T-helper 17 cell (primary cell): ENCODE results near the gene EPB41L5. TPM values are rescaled to one million over a fixed set of nuclear protein-coding genes. Genes with fewer than 3 reads are reported as not detected.
"Not testable (repeated sequence)": the region's sequence is repeated elsewhere in the genome, so short reads cannot be mapped to it uniquely, and the experiment has no call there.

Source experiments
- ATAC-seq: fragments of 150-1000 bp; cut with Tn5 transposase; 2 replicates; pipeline ENCODE4 v1.10.0; 2021; ENCODE audit warnings: mild to moderate bottlenecking, moderate library complexity
- DNase-seq, 3 donors: peaks; one replicate each; pipeline versions ENCODE4 v3.0.0 to v3.0.0-alpha.2; 2020 to 2021
- H3K9me3 ChIP-seq: one replicate; pipeline ENCODE4 v1.7.0; 2013; ENCODE audit warnings: low read length, mild to moderate bottlenecking; ENCODE audit not compliant: control insufficient read depth, poor library complexity, severe bottlenecking
- H3K27ac Mint-ChIP-seq: one replicate; pipeline ENCODE4 v1.8.0; 2022; ENCODE audit warnings: mild to moderate bottlenecking, moderate library complexity, mixed read lengths
- H3K27me3 Mint-ChIP-seq: one replicate; pipeline ENCODE4 v1.8.0; 2022; ENCODE audit warnings: mixed read lengths
- H3K36me3 Mint-ChIP-seq: one replicate; pipeline ENCODE4 v1.8.0; 2022; ENCODE audit warnings: low read depth, mixed read lengths
- H3K4me1 Mint-ChIP-seq: one replicate; pipeline ENCODE4 v1.8.0; 2022; ENCODE audit warnings: mild to moderate bottlenecking, mixed read lengths
- H3K4me3 Mint-ChIP-seq: one replicate; pipeline ENCODE4 v1.8.0; 2022; ENCODE audit warnings: mild to moderate bottlenecking, moderate library complexity, mixed read lengths
- total RNA-seq, 4 donors: library from RNA in 2 of 4; stranded (reverse) in 2 of 4; gene quantifications; one replicate each; pipeline ENCODE4 v1.2.3 and lab custom pipeline; 2022 to 2026

Gene EPB41L5
- total RNA-seq (1 to 10 TPM; 2.7 to 2.8 TPM), total RNA-seq (lab: John Stamatoyannopoulos, UW) (10.1 to 15.1 reads per million in 2 donors)

DNA sequence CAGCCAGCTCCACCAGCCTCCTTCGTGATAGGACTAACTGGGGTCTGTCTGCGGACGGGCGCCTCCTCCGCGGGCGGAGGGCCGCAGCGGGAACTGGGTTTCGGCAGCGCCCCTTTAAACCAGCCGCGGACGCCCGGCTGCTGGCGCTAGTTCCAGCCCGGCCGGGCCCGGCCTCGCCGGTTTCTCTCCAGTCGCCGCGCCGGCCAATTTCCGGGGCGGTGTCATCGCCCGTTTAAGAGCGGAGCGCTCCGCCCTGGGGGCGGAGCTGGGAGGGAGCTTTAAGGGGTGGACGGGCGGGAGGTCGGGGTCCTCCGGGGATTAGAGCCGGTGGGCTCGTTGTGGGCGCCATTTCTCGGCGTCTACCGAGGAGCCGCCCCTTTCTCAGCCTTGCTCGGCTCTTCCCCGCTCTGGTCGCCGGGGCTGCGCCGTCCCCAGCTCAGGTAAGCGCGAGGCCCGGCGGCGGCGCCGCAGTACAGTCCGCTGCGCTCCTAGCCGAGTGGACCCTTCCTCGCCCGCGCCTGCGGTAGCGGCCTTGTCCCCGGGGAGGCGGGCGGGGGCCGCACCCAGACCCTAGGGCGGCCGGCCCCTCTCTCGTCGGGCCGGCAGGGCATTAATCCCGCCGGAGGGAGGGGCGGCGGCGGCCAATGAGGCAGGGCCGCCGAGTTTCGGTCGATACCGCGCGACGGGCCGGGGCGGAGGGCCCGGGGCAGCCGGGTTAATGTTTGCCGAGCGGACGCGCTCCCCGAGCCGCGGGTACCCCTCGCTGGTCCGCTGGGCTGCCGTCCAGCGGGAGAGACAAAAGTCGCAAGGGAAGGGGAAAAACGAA is at the start of gene EPB41L5:
Gene EPB41L5 (plus strand): TSS at position 307 of the 826 bp plus-strand sequence. CDS start 6,008 bp downstream, outside the sequence.
- peak within 1 kb of the TSS; percentile 32 for H3K27ac Mint-ChIP-seq
- H3K27me3 Mint-ChIP-seq, result no peaks in the 10 kb centered on the region
- peak; percentile 39 to 70 (median 68) for DNase-seq
- H3K4me3 Mint-ChIP-seq, result peak within 1 kb of the TSS; percentile 78
- H3K9me3 ChIP-seq, result no peaks in the 10 kb centered on the region
- H3K4me1 Mint-ChIP-seq, result peaks cover 19% of the 10 kb centered on the region
- H3K36me3 Mint-ChIP-seq, result peaks cover 3% of the 10 kb centered on the region
- peak; percentile 91 for ATAC-seq

DNA sequence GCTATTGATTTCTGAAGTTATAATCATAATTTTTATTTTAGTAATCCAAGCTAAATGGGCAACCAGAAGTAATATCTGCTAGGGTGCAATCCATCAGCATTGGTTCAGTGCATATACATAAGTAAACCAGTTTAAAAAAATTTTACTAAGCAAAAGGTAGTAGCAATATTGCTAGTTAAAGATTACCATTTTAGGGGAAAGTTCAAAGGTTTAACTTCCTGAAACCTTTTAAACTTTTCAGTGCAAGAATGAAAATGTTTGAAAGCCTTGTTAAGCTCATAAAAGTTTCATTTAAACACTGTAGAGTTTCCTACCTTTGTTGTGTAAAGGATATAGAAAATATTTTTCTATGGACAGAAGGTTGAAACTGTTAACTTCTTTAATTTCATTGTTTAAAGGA is 31.0 kb upstream of the EPB41L5 start:
- no peaks in the 10 kb centered on the region for H3K9me3 ChIP-seq
- Mint-ChIP-seq H3K27ac (no peak overlapping the region), H3K36me3 (no peaks in the 10 kb centered on the region), H3K4me1 (peaks cover 3% of the 10 kb centered on the region), H3K27me3 (no peaks in the 10 kb centered on the region), H3K4me3 (no peak overlapping the region)
- no peak for ATAC-seq
- DNase-seq, result no peak

DNA sequence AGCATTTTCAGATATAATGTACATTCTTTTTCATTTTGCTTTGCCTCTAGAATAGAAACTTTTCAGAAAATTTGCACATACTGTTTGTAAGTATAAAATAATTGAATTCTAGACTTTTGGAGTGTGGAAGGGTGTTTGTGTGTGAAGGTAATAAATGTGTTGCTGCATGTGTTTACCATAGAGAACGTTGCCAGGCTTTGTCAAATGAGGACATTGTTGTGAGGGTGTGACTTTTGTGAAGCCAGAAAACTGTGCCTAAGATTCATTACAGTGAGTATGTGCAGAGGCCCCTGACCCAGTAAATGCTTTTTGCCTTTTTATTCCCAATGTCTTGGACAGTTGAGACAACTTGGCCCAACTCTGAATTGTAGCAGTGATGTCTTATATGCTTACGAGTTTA is 30.4 kb upstream of the EPB41L5 start:
- H3K36me3 Mint-ChIP-seq, result no peaks in the 10 kb centered on the region
- no peak overlapping the region for H3K4me3 Mint-ChIP-seq
- no peaks in the 10 kb centered on the region for H3K27me3 Mint-ChIP-seq
- DNase-seq (no peak), ATAC-seq (no peak)
- H3K9me3 ChIP-seq, result no peaks in the 10 kb centered on the region
- H3K27ac Mint-ChIP-seq, result no peak overlapping the region
- H3K4me1 Mint-ChIP-seq, result peaks cover 4% of the 10 kb centered on the region

DNA sequence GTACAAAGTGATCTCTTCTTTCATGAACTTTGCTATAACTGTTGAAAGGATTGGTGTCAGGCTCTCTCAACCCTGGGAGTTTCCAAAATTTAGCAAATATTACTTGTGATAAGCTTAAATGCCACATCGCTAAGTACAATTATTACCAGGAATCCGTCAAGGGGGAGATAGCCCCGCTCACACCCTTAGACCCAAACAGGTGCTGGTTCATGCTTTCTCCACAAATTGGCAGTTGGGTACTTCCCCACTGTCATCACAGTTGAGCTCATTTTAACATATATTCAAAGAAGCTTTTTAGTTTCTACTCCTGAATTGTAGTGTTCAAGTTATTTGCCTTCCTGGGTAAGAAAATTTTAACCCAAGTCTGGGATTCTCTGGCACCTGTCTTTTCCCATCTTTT is 29.8 kb upstream of the EPB41L5 start:
- Mint-ChIP-seq H3K36me3 (no peaks in the 10 kb centered on the region), H3K4me1 (peaks cover 4% of the 10 kb centered on the region), H3K27ac (no peak overlapping the region), H3K4me3 (no peak overlapping the region), H3K27me3 (no peaks in the 10 kb centered on the region)
- ATAC-seq, result no peak
- no peaks in the 10 kb centered on the region for H3K9me3 ChIP-seq
- no peak for DNase-seq

DNA sequence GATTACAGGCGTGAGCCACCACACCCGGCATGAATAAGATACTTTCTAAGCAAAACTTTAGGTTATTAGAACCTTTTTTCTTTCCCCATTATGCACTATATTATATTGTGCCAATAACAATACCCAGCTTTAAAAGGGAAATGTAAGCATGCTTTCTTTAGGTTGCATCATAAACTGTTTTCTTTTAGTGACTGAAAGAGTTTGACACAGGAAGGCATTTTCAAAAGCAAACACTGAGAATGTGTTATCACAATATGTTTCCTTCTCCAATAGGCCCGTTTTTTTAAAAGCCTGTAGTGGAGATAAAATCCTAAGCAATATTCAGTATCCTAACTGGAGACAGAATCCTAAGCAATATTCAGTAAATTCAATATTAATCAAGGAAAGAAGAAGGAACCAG is 16.7 kb upstream of the EPB41L5 start:
- no peak for ATAC-seq
- Mint-ChIP-seq H3K4me1 (no peaks in the 10 kb centered on the region), H3K27ac (no peak overlapping the region)

DNA sequence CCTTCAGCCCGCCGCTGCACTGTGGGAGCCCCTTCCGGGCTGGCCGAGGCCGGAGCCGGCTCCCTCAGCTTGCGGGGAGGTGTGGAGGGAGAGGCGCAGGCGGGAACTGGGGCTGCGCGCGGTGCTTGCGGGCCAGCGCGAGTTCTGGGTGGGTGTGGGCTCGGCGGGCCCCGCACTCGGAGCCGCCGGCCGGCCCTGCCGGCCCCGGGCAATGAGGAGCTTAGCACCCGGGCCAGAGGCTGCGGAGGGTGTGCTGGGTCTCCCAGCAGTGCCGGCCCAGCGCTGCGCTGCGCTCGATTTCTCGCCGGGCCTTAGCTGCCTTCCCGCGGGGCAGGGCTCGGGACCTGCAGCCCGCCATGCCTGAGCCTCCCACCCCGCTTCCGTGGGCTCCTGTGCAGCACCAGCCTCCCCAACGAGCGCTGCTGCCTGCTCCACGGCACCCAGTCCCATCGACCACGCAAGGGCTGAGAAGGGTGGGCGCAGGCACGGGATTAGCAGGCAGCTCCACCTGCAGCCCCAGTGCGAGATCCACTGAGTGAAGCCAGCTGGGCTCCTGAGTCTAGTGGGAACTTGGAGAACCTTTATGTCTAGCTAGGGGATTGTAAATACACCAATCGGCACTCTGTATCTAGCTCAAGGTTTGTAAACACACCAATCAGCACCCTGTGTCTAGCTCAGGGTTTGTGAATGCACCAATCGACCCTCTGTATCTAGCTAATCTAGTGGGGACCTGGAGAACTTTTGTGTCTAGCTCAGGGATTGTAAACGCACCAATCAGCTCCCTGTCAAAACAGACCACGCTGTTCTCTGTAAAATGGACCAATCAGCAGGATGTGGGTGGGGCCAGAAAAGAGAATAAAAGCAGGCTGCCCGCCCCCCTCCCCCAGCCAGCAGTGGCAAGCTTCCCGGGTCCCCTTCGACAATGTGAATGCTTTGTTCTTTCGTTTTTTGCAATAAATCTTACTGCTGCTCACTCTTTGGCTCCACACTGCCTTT is 15.7 kb upstream of the EPB41L5 start:
- not testable (repeated sequence) for H3K36me3 Mint-ChIP-seq, H3K27ac Mint-ChIP-seq, DNase-seq, H3K4me1 Mint-ChIP-seq, ATAC-seq, H3K9me3 ChIP-seq, H3K4me3 Mint-ChIP-seq, H3K27me3 Mint-ChIP-seq

More for the DNA sequence above, 16.7 kb upstream of the EPB41L5 start:
- DNase-seq, result no peak
- no peaks in the 10 kb centered on the region for H3K9me3 ChIP-seq
- Mint-ChIP-seq H3K27me3 (peaks cover 6% of the 10 kb centered on the region), H3K4me3 (no peak overlapping the region), H3K36me3 (no peaks in the 10 kb centered on the region)

DNA sequence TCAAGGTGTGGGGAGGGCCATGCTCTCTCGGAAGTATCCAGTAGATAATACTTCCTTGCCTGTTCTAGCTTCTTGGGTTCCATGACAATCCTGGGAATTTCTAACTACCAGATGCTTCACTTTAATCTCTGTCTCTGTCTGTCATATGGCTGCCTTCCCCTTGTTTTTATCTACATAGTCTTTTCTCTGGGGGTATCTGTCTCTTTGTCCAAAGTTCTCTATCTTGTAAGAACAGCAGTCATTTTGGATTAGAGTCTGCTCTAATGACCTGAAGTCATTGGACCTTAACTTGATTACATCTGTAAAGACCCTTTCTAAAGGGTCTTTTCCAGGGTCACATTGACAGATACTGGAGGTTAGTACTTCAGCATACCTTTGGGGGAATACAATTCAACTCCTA is 11.4 kb upstream of the EPB41L5 start:
- ATAC-seq (no peak), DNase-seq (no peak)
- no peaks in the 10 kb centered on the region for H3K9me3 ChIP-seq
- Mint-ChIP-seq H3K27ac (no peak overlapping the region), H3K4me1 (peaks cover under 1% of the 10 kb centered on the region), H3K36me3 (no peaks in the 10 kb centered on the region), H3K27me3 (no peaks in the 10 kb centered on the region), H3K4me3 (no peak overlapping the region)

DNA sequence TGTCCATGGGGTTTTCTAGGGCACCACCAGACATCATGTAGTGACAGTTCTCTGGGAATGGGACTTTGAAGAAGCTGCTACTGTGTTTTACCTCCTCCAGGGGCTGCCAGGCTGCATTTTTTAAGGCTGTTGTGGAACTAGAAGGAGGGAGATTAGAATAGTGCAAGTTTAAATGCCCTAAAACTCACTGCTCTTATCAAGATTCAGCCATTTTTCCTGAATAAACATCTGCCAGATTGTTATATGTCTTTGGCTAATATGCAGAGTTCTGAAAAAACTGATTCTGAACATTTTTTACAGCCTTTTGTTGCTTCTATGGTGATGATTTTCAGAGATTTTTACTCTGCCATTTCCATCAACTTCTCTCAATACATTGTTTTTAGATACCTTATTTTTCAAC is 8.6 kb upstream of the EPB41L5 start:
- peaks cover 4% of the 10 kb centered on the region for H3K4me1 Mint-ChIP-seq
- ATAC-seq, result no peak

DNA sequence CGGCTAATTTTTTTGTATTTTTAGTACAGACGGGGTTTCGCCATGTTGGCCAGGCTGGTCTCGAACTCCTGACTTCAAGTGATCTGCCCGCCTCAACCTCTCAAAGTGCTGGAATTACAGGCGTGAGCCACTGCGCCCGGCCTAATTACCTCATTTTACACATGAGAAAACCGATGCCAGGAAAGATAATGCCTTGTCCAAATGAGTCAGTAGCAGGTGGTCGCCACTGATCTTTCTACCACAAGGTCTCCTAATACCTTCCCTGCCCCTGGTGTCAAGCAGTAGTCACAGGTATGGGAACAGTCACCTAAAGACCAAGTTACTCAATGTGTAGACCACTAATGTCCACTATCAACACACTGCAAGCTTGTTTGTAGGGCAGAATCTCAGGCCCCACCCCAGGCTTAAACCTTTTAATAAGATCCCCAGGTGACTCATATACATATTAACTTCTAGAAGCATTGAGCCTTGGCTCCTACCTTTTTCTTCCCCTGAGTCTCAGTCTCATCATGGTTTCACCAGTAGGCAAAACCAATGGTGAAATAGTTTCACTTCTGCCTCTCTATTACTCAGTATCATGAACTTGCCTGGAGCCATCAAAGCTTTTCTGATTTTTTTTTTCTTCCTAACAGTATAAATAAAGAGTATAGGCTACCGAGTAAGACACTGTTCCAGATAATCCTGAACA is 6.9 kb upstream of the EPB41L5 start:
- ATAC-seq (no peak), DNase-seq (no peak)
- H3K36me3 Mint-ChIP-seq, result no peaks in the 10 kb centered on the region
- no peak overlapping the region for H3K27ac Mint-ChIP-seq
- no peaks in the 10 kb centered on the region for H3K9me3 ChIP-seq
- peaks cover 4% of the 10 kb centered on the region for H3K4me1 Mint-ChIP-seq
- no peaks in the 10 kb centered on the region for H3K27me3 Mint-ChIP-seq
- no peak overlapping the region for H3K4me3 Mint-ChIP-seq

More for the DNA sequence above, 8.6 kb upstream of the EPB41L5 start:
- Mint-ChIP-seq H3K36me3 (no peaks in the 10 kb centered on the region), H3K4me3 (no peak overlapping the region), H3K27ac (no peak overlapping the region), H3K27me3 (no peaks in the 10 kb centered on the region)
- no peak for DNase-seq
- no peaks in the 10 kb centered on the region for H3K9me3 ChIP-seq

DNA sequence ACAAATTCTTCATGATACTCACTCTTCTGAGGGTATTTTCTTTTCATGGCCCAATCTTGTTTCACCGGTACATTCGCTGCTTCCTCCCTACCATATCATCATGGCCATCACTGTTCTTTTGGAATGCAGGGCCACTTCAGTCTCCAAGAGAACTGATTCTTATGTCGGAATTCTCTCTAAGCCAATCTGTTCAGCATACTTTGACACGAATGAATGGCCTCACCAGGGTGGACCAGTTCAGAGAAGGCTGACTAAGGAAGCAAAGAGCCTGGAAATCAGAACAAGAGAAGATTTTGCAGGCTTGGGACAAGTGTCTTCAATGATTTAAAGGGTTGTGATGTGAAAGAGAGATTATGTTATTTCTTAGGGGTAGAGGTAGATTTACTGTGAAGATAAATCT is 5.0 kb upstream of the EPB41L5 start:
- Mint-ChIP-seq H3K27ac (no peak overlapping the region), H3K4me3 (no peak overlapping the region)

DNA sequence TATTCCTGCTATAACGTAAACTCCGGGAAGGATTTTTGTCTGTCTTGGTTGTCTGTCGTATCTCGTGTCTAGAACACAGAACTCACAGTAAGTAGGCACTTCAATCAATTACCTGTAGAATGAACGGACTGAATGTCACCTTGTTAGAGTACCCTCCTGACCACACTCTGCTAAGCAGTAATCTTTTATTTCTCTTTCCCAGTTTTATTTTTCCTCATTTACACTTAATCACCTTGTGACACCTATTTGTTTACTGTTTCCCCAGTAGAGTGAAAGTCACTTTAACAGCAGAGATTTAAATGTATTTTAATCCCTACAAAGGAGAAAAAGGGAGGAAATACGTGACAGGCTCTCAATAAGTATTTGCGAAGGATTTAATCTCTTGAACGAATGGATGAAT is 514 bp upstream of the EPB41L5 start:
- H3K9me3 ChIP-seq, result no peaks in the 10 kb centered on the region
- ATAC-seq (no peak), DNase-seq (no peak)
- peaks cover 18% of the 10 kb centered on the region for H3K4me1 Mint-ChIP-seq
- H3K4me3 Mint-ChIP-seq, result peak overlapping the region; percentile 78
- H3K27me3 Mint-ChIP-seq, result no peaks in the 10 kb centered on the region
- peaks cover 3% of the 10 kb centered on the region for H3K36me3 Mint-ChIP-seq
- H3K27ac Mint-ChIP-seq, result peak overlapping the region; percentile 32

More for the DNA sequence above, 5.0 kb upstream of the EPB41L5 start:
- Mint-ChIP-seq H3K27me3 (no peaks in the 10 kb centered on the region), H3K4me1 (peaks cover 12% of the 10 kb centered on the region), H3K36me3 (no peaks in the 10 kb centered on the region)
- no peaks in the 10 kb centered on the region for H3K9me3 ChIP-seq
- no peak for DNase-seq
- no peak for ATAC-seq

DNA sequence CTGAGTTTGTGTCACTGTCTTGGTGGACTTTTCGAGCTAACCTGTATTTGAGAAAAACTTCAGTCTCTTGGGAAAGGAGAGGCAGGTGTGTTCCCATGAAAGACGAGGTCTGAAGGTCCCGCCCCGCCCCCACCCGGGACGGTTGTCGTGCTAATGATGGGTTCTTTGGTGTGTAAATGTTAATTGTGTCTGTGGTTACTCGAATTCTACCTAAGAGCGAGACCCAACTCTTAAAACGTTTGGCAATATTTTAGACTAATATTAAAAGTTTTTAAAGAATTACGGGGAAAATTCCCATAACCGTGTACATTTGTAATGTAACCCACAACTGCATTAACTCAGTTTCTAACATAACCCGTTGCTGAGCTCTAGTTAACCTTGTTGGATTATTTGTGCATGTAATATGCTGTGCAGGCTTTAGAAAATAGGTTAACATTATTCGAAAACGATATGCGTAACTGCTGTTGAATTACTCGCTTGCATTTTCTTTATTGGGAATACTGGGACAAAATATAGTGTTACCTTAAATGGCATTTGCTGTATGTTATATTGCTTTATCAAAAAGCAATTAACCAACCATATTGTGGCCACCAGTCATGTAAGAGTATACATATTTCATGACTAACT is 833 bp downstream of the EPB41L5 start:
- Mint-ChIP-seq H3K27ac (no peak overlapping the region), H3K36me3 (peaks cover 3% of the 10 kb centered on the region)

More for the DNA sequence above, 833 bp downstream of the EPB41L5 start:
- no peaks in the 10 kb centered on the region for H3K27me3 Mint-ChIP-seq
- no peak for ATAC-seq
- H3K4me3 Mint-ChIP-seq, result peak overlapping the region; percentile 78
- DNase-seq, result no peak
- peaks cover 19% of the 10 kb centered on the region for H3K4me1 Mint-ChIP-seq
- no peaks in the 10 kb centered on the region for H3K9me3 ChIP-seq
